Smooth muscle cell of the brain vasculature (primary cell): Measurements from ENCODE around the gene ZNF646.

ENCODE experiments used
- DNase-seq: peaks from one replicate; pipeline ENCODE4 v3.0.0-alpha.2; 2012; ENCODE audit warnings: low read depth, low spot score

The ZNF646 gene

DNA sequence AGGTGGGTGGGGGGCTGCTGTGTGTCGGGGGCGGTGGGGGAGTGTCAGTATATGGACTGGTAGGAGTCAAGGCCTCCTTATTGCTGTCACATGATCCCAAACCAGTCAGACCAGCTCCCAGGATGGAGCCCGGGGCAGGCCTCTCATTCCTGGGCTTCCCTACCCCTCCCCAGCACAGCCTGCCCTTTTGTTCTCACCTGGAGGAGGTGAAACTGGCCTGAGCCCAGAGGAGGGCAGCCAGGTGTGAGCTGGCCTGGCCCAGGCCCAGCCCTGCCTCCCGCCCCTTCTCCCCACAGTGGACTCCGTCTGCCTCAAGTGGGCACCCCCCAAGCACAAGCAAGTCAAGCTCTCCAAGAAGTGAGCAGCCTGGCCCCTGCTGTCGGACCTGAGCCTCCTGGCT is 56.7 kb downstream of the ZNF646 start:
- DNase-seq = no peak

- DNase-seq = no peak
Observed at GRCh38 chr16:31131416-31131815, 57.2 kb downstream of the ZNF646 start.

GRCh38 chr16:31131841-31132271 is 57.6 kb downstream of the ZNF646 start:
- DNase-seq = no peak

DNA sequence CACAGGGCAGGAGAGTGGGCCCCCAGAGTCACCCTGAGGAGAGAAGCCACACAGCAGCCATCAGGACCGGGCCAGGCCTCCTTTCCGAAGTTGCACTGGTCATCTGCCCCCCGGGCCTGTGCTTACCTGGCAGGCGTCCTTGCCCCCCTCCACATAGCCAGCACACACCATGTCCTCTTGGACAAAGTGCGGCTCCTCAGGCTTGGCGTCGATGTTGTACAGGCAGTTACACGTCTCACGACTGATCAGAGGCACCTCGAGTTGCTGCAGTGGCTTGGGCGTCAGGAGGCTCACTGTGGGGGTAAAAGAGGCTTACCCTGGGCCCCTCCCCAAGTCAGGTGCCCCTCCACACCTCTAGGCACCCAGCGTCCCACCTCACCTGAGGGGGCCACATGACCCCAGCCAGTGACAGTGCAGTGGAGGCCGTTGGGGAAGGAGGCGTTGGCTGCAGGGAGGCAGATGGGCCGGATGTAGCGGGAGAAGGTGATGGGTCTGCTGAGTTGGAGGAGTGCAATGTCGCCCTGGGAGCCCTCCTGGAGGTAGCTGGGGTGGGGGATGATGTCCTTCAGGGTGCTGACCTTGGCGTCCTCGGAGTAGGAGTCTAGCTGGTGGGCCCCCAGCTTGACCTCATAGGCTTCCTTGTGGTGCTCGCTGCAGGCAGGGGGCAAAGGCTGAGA is 58.2 kb downstream of the ZNF646 start:
- DNase-seq = no peak

GRCh38 chr16:31133046-31133501 is 58.9 kb downstream of the ZNF646 start:
- DNase-seq = no peak
